DND-41 (cell line): ENCODE data around the gene USP4.

Experiments used
- ATAC-seq: fragments of 200-7000 bp; cut with Tn5 transposase; 3 replicates; pipeline ENCODE4 v1.9.1; 2021; ENCODE audit warnings: low read depth; ENCODE audit not compliant: insufficient read depth
- DNase-seq: peaks from one replicate; pipeline ENCODE4 v3.0.0-alpha.2; 2020
- H2AFZ ChIP-seq: 2 replicates; pipeline ENCODE4 v1.6.0; 2012; ENCODE audit warnings: low read depth, low read length
- H3K27ac ChIP-seq: 2 replicates; pipeline ENCODE4 v1.5.1; 2012; ENCODE audit warnings: low read length, inconsistent platforms
- H3K27me3 ChIP-seq: fragments of 200-600 bp; sonication (generic); 2 replicates; pipeline ENCODE4 v1.6.0; 2012; ENCODE audit warnings: low read length, mild to moderate bottlenecking, inconsistent platforms; ENCODE audit not compliant: insufficient read depth, poor library complexity
- H3K36me3 ChIP-seq: 2 replicates; pipeline ENCODE4 v1.5.1; 2012; ENCODE audit warnings: low read length, inconsistent platforms; ENCODE audit not compliant: insufficient read depth
- H3K4me1 ChIP-seq: 2 replicates; pipeline ENCODE4 v1.5.1; 2012; ENCODE audit warnings: mild to moderate bottlenecking, low read length; ENCODE audit not compliant: insufficient read depth
- H3K4me2 ChIP-seq: 2 replicates; pipeline ENCODE4 v1.6.0; 2012; ENCODE audit warnings: mild to moderate bottlenecking, moderate library complexity, low read length, inconsistent platforms; ENCODE audit not compliant: insufficient read depth
- H3K4me3 ChIP-seq, 2 experiments: fragments of 200-600 bp in 1 of 2; shearing (Covaris generic) in 1 of 2; 2 replicates each; pipeline ENCODE4 v1.5.1; 2012 to 2016; ENCODE audit warnings: inconsistent platforms in 2 of 2, low read length in 2 of 2, mild to moderate bottlenecking in 2 of 2, low read depth in 1 of 2, moderate library complexity in 1 of 2
- H3K79me2 ChIP-seq: 2 replicates; pipeline ENCODE4 v1.6.0; 2012; ENCODE audit warnings: low read length, inconsistent platforms; ENCODE audit not compliant: insufficient read depth
- H3K9ac ChIP-seq: 2 replicates; pipeline ENCODE4 v1.6.0; 2012; ENCODE audit warnings: low read depth, mild to moderate bottlenecking, inconsistent platforms, low read length, moderate library complexity
- H3K9me3 ChIP-seq: 2 replicates; pipeline ENCODE4 v1.5.1; 2012; ENCODE audit warnings: low read length, moderate library complexity, mild to moderate bottlenecking, inconsistent platforms; ENCODE audit not compliant: insufficient read depth, severe bottlenecking
- H4K20me1 ChIP-seq: 2 replicates; pipeline ENCODE4 v1.6.0; 2012; ENCODE audit warnings: low read length; ENCODE audit not compliant: insufficient read depth
- CTCF ChIP-seq: IDR thresholded peaks from 2 replicates; pipeline ENCODE4 v1.5.1; 2012; ENCODE audit warnings: borderline replicate concordance, low read length, moderate library complexity, mild to moderate bottlenecking; ENCODE audit not compliant: poor library complexity, severe bottlenecking; ENCODE audit errors: extremely low read depth
- EZH2 ChIP-seq: IDR thresholded peaks from 3 replicates; pipeline ENCODE4 v1.6.1; 2012; ENCODE audit warnings: borderline replicate concordance, low read depth, mild to moderate bottlenecking, moderate library complexity, low read length, inconsistent platforms; ENCODE audit not compliant: severe bottlenecking

USP4 gene

GRCh38 chr3:49378249-49378895 lies 38.5 kb upstream of the USP4 start:
- no peak overlapping the region for H2AFZ ChIP-seq
- H3K4me1 ChIP-seq, result peaks cover 20% of the 10 kb centered on the region
- no peaks in the 10 kb centered on the region for H3K27me3 ChIP-seq
- no peak overlapping the region for H3K4me2 ChIP-seq
- peaks cover 97% of the 10 kb centered on the region for H4K20me1 ChIP-seq
- ATAC-seq, result no peak
- no peaks in the 10 kb centered on the region for H3K9me3 ChIP-seq
- no peak overlapping the region for H3K9ac ChIP-seq
- peaks cover 27% of the 10 kb centered on the region for H3K36me3 ChIP-seq
- H3K79me2 ChIP-seq, result peaks cover 100% of the 10 kb centered on the region
- no peak for TF ChIP-seq EZH2
- TF ChIP-seq CTCF, result no peak
- H3K27ac ChIP-seq, result no peak overlapping the region
- DNase-seq, result no peak
- H3K4me3 ChIP-seq, result no peak overlapping the region

- Histone ChIP-seq H3K27me3 (no peaks in the 10 kb centered on the region), H3K79me2 (peaks cover 100% of the 10 kb centered on the region), H4K20me1 (peaks cover 97% of the 10 kb centered on the region), H3K9me3 (no peaks in the 10 kb centered on the region), H3K36me3 (peaks cover 35% of the 10 kb centered on the region), H3K9ac (no peak overlapping the region), H2AFZ (no peak overlapping the region), H3K4me3 (no peak overlapping the region), H3K4me2 (no peak overlapping the region), H3K4me1 (peaks cover 20% of the 10 kb centered on the region), H3K27ac (peak overlapping the region; percentile 54; the same call in 1 of the 2 replicates)
- DNase-seq (peak; percentile 76), ATAC-seq (peak; percentile 87)
- TF ChIP-seq CTCF (no peak), EZH2 (no peak)
Observed at GRCh38 chr3:49377483-49377882, 37.6 kb upstream of the USP4 start.

GRCh38 chr3:49371946-49372345 lies 32.1 kb upstream of the USP4 start:
- Histone ChIP-seq H3K27ac (no peak overlapping the region), H3K9ac (no peak overlapping the region), H3K79me2 (peaks cover 96% of the 10 kb centered on the region), H3K27me3 (no peaks in the 10 kb centered on the region), H3K4me1 (no peaks in the 10 kb centered on the region), H3K4me2 (no peak overlapping the region), H2AFZ (no peak overlapping the region), H4K20me1 (peaks cover 78% of the 10 kb centered on the region), H3K36me3 (peaks cover 86% of the 10 kb centered on the region), H3K4me3 (no peak overlapping the region), H3K9me3 (no peaks in the 10 kb centered on the region)
- TF ChIP-seq EZH2 (no peak), CTCF (no peak)
- no peak for DNase-seq
- no peak for ATAC-seq
